IPS DF 4.7 (cell line): Measurements from ENCODE around the gene PRCC.

ENCODE experiments used
- DNase-seq: peaks from one replicate; pipeline ENCODE4 v3.0.0-alpha.2; 2013; ENCODE audit warnings: low spot score; ENCODE audit errors: extremely low read depth

The PRCC gene

DNA sequence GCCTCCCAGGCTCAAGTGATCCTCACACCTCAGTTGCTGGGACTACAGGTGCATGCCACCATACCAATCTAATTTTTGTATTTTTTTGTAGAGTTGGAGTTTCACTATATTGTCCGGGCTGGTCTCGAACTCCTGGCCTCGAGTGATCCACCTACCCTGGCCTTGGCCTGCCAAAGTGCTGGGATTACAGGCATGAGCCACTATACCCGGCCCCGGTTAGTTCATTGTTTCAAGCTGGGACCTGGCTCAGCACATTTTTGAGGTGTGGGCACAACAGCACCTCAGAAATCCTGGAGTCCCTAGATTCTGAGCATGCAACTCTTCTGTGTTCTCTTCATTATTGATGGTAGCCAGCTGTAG, 28.0 kb downstream of the PRCC start:
- DNase-seq: no peak

DNA sequence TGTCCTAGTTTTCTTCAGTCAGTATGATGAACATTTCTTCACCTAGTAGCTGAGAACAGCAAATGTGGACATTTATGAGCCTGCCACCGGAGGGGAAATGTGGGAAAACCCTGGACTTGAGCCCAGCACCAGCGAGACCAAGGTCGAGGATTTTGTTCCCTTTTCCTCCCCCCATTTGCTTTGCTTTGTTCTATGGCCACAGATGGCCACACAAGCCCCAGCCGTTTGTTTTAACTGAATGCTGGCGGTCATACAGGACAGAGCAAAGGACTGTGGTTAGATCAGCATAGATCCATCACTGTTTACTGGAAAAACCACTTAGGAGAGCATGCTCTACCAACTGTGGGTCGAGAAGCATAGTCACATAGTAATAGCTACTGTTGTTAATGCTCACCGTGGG, 28.5 kb downstream of the PRCC start:
- no peak for DNase-seq

DNA sequence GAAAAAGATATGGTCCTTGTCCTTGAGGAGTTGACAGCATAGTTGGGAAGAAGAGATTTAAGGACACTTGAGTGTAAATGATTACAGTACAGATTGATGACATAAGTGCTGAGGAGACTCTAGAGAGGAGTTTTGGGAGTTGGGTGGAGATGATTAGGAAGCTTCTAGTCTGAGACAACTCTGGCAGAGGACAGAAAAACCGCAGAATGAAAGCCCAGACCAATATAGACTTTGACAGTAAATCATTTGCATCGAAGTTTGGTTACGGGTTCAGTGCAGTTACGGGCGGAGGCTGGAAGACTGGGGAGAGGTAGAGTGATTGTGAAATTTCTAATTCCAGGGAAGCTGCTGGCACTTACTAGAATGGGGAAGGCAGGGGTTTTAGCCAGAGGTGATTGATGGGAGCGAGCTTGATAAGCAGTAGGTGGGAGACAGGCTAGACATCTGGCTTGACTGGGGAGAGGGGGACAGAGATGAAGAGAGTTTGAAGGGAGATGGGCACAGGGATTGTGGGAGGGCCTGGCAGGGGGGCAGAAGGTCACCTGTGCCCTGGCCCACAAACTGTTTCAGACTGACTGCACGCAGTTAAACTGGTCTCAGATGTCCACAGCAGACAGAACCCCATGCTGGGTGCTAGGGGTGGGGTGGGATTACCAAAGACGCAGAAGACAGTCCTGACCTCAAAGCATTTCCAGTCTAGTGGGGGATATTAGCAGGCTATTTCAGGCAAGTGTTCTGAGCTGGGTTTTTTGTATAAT, 29.2 kb downstream of the PRCC start:
- DNase-seq: no peak

DNA sequence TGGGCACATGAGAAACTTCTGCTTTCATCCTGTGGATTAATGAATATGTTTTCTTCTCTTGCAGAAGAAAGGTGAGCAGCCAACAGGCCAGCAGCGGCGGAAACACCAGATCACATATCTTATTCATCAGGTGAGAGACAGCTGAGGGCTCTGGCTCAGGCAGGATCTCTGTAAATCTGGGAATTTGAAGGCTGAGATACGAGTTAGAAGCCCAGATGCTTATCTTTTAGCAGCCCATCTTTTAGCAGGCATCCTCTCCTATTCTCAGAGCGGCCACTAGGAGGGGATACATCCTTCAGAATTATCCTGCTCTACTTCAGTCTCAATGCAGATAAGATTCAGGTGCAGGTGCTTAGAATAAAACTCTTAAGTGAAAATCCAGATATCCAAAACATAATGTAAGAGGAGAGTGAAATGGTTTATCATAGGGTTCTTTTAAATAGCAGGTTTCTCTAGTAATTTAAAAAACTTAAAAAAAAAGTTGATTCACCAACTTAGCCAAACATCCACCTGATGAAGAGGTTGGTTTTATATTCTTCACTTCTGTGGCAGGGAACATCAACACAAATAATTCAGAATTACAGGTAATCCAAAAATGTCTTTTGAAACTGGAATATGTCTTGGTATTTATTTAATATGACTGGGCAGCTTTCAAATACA, 30.0 kb downstream of the PRCC start:
- DNase-seq: no peak

DNA sequence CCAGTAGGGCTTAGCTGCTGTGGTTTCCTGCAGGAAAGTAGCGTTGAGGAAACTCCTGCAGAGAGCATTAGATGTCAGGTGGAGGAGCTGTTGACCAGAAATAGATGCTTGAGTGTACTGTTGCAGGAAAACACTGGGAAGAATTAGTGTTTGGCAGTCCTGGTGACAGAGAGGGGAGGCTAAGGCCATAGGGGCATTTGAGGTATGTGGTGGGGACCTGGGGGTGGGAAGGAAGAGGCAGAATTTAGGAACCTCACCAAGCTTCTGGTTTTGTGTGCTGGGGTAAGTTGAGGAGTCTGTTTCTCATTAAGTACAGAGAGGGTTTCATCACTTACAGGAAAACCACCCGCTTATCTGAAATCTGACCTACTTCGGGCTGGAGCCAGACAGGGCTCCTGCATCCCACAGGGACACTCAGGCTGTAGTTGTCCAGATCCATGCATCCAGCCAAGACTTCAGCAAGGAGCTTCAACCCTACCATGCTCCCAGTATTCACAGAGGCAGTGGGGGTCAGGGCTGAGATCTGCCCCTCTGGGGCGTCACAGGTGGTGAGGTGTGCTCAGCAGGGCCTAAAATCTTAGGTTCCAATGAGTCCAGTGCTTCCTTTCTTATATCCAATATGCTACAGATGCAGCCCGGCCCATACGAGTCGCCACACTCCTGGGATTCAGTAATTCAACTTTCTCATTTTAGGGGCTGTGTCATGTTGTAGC, 34.2 kb downstream of the PRCC start:
- DNase-seq: no peak

DNA sequence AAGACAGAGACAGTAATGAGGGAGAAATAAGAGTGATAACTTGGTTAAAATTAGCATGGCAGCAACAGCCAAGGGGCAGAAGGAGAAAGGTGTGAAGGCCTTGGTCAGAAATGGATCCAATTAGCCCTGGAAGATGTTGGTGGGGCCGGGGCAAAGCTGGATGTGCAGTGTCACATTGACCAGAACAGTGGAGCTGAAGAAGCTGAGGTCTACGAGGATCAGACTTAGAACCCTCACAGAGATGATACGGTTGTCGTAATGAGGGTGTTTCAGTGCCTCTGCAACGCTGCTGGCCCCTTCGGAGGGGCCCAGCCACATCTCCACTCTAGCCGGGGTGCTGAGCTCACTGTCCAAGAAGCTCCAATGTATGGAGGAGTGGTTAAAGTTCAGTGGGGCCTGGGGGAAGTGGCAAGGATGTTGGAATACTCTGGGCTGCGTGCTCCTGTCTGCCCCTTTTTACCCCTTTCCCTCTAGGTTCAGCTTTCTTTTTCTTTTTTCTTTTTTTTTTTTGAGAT, 35.1 kb downstream of the PRCC start:
- DNase-seq: no peak

DNA sequence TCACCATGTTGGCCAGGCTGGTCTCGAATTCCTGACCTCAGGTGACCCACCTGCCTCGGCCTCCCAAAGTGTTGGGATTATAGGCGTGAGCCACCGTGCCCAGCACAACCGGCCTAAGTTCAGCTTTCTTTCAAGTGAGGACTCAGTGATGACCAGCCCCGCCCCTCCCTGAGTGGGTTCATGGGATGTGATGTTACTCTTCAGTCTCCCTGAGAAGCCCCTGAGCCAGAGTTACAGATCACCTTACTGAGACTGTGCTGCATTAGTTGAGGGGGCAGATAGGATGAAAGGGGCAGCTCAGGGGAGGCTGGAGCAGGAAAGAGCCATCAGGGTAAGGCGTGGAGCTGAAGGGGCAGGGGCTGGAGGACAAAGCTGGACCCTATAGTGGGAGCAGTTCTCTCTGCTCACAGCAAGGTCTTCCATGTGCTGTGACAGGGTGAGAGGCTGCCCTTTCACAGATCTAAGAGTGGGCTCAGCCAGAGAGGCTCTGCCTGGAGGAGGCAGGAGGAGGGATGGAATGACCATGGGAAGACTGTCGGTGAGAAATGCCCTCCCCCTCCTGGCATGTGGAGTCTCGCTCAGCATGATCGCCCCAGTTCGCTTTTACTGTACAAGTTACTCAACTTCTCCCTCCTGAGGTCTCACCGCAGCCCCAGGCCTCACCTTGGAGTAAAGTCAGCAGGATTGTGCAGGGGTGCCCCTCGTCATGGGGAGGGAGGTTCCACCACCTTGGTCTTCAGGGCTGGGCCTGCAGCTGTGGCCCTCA, 35.9 kb downstream of the PRCC start:
- no peak for DNase-seq

DNA sequence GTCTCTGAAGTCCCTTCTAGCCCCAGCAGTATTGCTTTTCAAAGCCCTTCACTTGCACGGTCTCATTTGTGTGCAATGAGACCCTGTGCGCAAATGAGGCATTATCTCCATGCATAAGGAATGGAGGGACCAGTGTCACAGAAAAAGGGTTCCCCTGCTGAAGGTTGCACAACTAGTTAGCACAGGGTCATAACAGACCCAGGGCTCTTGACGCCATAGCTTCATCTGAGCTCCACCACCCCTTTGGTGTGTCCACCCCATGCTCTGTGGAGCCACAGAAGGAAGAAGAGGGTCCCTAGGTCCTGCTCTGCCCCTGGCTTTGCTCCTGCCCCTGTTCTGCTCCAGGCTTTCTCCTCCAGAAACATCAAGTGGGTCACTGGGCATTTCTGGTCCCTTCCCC, 36.7 kb downstream of the PRCC start:
- no peak for DNase-seq

DNA sequence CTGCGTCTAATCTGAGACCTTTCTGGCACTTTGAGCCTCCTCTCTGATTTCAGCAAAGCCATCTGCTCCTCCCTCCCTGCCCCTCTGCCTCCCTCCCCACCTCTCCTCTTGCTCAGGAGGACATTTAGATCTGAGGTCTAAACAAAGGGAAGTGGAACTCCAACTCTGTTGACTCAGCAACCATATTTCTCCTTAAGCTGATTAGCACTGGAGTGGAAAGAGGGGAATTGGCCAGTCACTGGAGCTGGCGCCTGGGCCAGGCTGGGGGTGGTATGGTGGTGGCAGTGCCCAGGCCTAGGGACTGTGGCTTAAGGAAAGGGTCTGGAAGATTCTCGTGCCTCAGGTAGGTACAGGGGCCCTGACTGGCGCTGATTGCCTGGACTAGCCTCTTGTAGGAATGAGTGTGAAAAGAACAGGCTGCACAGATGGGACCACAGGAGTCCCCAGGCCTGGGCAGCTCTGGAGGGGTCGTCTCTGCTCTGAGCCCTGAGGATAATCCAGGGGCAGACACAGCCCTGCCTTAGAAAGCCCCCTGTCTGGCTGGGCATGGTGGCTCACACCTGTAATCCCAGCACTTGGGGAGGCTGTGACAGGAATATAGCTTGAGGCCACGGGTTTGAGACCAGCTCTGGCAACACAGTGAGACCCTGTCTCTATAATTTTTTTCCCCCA, 37.4 kb downstream of the PRCC start:
- no peak for DNase-seq

DNA sequence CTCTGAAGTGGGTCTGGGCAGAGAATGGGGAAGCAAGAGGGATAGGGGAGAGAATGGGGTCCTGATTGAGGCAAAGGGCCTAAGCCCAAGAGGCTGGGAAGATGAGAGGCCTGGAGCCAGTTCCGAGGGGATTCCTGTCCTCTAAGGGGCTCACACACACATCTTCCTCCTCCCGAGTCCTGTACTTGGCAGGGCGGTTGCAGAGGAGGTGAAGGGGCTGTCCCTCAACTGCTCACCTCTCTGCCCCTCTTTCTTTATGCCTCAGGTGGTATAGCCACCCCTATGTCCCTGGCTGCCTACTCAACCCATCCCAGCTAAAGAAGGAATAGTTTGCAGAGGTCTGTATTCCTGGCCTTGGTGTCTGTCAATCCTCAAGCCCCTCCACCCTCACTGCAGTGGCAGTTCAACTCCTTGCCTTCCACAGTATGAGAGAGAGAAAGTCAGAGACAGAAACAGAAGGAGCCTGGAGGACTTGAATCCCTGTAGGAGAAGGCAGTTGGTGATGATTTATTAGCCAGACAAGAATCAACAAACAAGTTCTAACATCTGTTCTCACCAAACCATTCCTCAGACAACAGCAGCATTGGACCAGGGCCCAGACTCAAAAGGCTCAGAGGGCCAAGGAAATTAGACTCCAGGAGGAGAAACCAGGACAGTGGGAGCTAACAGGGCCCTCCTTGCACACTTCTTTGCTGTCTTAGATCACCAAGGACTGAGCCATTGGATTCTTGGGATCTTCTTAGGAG, 38.6 kb downstream of the PRCC start:
- no peak for DNase-seq

DNA sequence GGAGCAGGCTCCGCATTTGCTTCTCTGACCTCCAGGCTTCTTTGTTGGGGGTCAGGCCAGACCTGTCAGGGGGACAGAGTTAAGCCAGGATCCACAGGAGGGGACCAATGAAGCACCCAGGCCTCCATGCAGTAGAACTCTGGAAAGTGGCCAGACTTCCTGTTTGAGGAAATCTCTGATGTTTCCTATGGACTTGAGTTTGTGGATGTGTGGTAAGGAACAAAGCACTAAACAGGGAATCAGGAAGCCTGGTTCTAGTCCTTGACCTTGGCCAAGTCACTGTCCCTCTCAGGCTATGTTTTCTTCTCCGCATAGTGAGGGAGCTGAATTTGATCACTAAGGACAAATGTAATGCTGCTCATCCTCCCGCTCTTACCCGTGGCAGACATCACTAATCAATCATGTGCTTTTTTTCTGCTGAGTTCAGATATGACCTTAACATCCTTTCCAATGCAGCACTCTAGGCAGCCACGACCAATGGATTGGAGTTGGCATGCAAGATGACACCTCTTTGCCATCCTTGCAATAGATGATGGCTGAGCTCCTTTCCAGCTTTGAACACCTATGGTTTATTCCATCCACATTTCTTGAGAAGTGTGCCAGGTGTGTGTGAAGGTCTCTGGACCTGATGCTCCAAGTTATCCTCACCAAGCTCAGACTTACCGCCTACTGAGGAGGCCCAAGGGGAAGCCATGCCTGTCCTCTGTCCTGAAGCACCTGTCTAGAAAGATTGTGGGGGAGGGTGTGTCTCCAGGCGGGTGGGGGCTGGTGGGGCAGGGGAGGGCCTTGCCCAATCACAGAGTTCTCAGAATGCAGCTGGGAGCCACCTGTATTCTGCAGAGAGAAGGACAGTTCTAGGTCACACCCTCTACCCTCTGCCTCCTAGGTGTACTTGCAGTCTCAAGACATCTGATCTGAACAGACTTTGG, 39.4 kb downstream of the PRCC start:
- DNase-seq: no peak

DNA sequence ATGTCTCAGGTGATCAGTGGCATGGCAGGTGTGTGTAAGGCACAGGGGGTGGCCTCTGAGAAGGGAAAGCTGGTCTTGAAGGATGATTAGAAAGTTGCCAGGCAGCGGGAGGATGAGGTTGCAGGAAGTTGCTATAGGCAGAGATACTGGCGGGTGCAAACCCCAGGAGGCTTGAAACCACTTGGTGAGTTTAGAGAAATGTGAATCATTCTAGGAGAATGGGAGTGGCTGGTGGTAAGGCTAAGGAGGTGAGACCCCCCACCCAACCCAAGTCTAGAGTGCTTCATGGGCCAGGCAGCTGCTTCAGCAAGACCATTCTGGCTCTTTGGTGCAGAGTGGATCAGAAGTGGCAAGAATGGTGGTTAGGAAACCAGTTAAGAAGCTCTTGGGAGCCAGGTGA, 40.3 kb downstream of the PRCC start:
- DNase-seq: no peak

DNA sequence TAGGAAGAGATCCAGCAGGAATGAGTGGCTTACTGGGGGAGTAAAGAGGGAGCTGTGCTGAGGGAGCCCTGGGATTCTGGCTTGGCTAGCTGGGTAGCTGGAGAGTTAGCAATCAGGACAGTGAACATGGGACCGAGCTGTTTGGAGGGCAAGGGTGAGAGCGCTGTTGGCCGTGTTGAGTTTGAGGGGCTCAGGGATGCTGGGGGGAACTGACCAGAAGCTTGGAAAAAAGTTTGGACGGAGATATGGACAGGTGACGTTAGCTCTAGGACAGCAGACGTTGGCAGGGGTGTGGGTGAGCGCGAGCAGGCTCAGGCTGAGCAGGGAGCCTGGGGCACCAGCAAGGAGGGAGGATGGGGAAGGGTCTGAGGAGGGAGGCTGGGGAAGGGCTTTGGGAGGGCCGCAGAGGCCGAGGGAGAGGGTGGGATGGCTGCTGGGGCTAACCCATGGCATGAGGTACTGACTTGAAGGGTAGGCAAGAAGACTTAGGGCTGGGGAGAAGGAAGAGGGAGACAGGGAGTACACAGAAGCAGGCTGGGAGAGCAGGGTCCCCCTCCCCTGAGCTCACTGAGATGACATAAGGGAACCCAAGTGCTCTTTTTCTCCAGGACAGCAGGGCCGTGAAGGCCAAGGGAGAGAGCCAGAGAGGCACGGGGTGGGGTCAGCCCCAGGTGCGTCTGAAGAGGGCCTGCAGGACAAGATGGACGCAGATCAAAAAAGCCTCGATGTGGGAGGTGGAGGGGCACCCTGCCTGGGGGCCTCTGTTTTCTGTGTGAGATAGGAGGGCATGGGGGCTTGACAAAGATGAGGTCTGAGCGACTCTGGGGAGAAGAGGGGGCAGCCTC, 41.1 kb downstream of the PRCC start:
- no peak for DNase-seq

DNA sequence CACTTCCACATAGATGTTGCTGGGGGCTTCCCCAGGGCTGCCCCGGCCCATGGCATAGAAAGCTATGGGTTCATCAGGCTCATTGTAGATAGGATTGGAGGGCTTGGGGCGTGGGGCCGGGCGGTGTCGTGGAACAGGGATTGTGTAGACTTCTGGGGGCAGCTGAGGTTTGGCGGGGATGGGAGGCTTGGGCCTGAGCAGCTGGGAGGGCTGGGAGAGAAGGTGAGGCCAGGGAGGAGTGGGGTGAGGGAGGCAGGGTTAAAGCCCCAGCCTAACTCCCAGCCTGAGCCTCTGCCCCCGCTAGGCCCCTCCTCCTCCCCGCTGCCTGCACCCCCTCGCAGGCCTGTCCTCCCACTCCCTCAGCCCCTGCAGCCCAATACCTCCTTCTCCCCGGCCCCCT, 41.9 kb downstream of the PRCC start:
- DNase-seq: no peak

DNA sequence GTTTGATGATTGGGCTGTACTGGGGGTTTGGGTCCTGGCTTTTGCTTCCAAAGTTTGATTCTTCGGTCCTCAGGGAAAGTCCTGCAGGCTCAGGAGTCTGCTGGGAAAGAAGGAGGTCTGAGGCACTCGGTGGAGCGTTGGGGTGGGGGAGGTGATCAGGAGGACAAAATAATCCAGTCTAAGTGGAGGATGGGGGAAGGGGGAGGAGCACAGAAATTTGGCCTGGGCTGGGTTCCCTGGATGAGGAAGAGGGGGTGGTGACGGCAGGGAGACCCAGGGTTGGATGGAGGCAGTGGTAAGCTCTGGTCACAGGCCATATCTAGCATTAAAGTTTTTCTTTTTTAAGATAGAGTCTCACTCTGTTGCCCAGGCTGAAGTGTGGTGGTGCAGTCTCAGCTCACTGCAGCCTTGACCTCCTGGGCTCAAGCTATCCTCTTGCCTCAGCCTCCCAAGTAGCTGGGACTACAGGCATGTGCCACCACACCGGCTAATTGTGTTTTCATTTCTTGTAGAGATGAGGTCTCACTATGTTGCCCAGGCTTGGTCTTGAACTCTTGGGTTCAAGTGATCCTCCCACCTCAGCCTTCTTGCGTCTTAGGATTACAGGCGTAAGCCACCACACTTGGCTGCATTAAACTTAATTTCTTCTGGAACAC, 42.5 kb downstream of the PRCC start:
- DNase-seq: no peak

DNA sequence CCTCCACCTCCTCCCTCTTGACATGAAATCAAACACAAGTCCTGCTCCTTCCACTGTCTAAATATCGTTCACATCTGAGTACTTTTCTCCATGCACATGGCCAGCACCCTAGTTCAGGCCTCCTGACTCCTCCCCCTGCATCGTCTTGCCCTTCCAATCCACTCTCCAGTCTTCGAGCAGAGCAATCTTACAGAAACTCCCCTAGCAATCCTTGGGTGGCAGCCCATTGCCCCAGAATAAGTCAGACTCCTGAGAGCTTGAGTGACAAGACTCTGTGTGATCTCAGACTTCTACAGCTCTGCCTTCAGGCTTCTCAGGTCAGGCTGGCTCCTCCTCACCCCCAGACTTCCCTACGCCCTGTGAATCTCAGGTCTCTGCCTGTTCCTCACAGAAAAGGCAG, 43.8 kb downstream of the PRCC start:
- no peak for DNase-seq

DNA sequence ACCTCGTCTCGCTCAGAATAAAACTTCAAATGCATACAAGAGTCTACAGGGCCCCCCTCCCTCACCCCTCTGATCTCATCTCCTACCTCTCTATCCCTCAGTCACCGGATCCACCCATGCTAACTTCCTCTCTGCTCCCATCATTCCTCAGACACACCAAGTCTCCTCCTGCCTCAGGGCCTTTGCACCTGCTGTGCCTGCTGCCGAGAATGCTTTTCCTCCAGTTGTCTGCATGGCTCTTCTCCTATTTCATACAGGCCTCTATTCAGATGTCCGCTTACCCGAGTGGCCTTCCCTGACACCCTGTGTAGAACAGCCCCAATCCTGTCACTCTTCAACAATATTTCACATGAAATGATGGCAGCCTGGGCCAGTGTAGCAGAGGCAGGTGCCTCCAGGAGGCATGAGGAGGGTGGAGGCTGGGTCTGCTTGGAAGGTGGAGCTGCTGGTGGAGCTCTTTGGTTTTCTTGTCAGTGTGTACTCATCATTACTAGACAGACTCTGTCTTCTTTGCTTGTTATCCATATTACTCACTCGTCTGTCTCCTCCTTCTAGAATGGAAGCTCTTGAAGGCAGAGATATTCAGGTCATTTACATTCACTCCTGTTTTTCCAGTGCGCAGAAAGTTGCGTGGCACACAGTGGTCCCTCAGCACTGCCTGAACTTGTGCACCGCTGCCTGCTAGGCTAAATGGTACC, 45.1 kb downstream of the PRCC start:
- no peak for DNase-seq
